GM18498 (cell line): ENCODE data around the gene COG3.

ENCODE experiments used
- ATAC-seq: cut with Tn5 transposase; IDR thresholded peaks from one replicate; pipeline ENCODE4 v1.9.1; 2021; ENCODE audit warnings: mild to moderate bottlenecking, moderate library complexity; ENCODE audit not compliant: unreplicated experiment

The COG3 gene

DNA sequence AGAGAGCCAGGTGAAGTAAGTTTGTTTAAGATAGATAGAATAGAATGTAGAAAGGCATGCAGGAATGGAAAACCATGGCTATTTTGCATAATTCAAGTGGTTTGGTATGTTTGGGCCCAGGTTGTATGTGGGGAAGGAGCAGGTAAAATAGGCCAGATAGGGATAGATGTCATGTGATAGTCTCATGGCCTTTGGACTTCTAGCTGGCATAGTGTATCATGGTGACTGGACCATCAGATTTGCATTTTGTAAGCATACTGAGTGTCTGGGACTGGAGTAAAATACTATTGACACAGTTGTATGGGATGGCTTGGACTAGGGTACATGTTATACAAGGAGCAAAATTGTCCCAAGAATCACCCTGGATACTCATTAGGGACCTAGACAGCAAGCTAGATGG is 38.9 kb downstream of the COG3 start:
- ATAC-seq = no peak

DNA sequence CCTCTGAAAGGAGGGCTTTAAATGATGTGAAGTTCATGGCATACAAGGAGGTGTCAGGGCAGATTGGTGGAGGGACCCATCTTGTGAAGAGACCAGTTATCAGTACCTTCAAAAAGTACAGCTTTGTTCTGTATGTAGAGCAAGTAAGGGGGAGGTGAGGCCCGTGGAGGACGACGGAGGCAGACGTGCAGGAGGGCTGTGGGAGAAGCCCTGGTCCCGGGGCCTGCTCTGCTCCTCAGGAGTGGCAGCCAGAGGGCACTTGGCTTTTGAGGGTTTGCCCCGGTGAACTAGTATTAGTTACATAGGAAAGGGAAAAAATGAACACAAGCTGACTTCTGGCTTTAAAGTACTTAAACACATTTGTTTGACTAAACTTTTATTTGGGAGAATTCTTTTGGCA is 42.1 kb downstream of the COG3 start:
- ATAC-seq = no peak

DNA sequence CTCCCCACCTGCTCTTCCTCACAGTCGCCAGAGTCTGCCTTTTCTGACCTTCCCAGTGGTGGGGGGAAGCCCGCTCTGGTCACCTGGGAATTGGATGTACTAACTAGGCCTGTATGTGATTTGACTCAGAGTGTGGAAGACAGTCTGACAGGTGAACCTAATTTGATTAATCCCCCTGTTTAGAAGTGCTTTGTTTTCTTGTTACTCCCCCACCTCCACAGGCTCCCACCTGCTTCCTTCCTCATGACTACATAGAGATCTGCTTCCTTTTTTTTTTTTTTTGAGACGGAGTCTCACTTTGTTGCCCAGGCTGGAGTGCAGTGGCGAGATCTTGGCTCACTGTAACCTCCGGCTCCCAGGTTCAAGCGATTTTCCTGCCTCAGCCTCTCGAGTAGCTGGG is 44.0 kb downstream of the COG3 start:
- ATAC-seq = no peak

DNA sequence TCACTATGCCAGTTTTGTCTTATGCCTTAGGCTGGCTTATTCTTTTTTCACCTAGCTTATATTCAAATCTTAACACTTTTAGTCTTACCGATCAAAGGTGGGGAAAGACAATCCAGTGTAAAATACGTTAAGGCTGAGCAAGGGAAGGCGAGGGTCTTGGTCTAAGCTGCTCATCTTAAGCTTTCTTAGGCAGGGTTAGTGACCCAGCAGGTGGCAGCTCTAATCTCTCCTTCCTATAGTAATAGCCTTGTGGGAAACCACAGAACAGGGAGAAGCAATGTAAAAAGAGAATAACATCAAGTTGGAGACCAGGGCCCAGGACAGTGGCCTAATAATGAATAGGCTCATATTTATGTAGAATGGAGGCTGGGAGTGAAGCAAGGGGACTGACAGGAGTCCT is 45.9 kb downstream of the COG3 start:
- ATAC-seq = no peak

DNA sequence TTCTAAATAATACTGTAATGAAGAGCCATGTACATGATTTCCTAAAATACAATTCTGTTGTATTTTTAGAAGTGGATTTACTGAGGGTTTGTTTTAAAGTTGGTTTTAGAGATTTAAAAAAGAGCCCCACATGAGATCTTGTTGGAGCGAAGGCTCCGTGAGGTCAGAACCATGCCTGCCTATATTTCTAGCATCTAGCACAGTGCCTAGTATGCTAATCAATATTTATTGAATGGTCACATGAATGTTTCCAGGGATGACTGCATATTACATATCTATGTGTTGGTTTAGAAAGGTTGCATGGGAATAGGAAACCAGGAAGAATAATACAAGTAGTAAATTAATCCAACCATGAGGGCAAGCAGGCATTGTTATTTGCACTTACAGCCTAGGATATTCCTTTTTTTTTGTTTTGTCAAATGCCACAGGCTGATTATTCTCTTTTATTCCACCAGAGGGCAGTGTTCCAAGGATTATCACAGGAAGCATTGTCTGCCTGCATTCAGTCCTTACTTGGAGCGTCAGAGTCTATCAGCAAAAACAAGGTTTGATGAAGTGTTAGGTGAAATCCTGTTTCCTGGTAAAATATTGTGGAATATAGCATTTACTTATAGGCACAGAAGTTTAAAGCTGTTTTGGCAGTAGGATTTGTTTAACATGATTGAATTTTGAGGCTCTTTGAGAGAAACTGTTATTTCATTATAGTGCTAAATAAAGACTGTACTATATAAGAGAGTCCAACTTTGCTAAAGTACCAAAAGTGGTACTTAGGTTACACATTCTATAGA is 46.8 kb downstream of the COG3 start:
- ATAC-seq = peak; percentile 44

DNA sequence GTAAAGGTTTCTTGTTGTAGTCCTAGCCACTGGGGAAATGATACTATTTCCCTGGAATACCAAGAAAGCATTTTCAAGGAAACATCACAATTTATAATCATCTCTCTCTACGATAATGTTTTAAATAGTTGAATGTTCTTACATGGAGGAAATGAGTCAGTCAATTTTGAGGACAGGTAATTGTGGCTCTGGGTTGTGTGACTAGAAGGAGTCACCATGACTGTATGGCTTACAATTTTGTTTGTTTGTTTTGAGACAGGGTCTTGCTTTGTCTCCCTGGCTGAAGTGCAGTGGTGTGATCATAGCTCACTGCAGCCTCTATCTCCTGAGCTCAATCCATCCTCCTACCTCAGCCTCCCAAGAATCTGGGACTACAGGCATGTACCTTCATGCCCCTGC is 47.4 kb downstream of the COG3 start:
- no peak for ATAC-seq

DNA sequence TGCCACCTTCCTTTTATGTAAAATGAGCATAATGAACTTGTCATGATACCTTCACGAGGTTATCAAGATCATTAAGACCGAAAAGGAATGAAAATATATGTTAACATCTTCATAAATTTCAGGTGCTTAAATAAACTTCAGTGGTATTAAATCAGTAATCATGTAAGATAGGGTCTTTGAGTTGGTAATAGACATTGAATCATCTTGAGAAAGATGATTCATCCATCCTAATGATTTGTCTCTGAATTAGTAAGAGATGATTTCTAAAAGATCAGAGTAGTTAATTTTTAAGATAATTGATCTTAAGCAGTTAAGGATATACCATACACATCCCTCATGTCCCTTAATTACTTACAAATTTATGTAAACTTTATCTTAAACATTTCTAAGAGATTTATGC is 52.0 kb downstream of the COG3 start:
- ATAC-seq = no peak

DNA sequence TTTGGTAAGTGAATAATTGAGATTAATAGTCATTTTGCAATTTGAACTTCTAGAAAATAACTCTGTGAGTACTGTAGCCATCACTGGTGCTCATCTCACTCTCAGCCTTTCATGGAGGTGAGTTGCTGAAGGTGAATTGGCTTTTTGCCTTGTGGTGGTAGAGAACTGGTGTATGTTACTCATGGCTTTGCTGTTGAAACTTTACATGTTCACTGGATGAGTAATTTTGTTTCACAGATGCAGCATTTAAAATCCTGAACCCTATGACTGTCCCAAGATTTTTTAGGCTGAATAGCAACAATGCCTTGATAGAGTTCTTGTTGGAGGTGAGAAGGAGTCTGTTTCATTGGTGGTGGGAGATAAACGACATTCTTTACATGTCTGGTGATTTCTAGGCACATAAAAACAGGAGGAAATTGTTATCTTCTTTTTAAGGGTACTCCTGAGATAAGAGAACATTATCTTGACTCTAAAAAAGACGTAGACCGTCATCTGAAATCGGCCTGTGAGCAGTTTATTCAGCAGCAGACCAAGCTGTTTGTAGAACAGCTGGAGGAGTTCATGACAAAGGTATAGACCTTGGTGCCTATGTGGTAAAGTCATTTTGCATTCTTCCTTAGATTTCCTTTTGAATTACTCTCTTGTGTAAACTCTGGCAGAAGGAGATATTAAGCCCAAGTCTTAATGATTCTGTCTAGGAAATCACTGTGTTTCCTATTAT is 53.9 kb downstream of the COG3 start:
- no peak for ATAC-seq

DNA sequence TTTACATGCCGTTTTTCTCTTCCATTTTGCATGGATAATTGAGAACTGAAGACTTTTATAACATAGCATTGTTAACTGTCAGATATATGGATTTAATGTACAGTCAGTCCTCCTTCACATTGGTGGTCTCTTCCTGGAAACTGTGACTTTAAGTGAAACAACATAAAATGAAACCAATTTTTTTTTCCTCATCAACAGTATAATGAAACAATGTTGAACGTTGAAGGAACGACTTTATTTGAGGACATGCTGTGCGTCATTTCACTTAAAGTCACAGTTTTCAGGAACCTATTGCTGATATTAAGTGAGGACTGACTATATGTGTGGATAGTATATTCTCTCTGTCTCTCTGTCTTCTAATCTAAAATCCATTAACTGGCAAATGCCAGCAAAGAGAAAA is 54.8 kb downstream of the COG3 start:
- ATAC-seq = no peak

DNA sequence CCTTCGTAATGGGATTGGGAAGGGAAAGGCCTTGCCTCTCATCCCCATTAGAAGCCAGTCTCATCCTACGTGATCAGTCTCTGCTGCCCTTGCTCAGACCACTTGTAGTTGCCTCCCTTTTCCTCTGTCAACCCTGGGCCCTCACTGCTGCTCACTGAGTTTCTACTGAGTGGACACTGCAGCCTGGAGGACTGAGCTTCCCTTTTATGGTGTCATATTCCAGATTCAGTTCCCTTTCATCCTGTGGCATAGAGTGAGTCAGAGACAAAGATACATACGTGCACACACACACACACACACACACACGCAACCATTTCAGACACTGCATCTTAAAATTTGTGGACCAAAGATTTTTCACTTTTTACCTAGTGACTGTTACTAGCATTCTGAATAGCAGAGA is 56.6 kb downstream of the COG3 start:
- ATAC-seq = no peak

DNA sequence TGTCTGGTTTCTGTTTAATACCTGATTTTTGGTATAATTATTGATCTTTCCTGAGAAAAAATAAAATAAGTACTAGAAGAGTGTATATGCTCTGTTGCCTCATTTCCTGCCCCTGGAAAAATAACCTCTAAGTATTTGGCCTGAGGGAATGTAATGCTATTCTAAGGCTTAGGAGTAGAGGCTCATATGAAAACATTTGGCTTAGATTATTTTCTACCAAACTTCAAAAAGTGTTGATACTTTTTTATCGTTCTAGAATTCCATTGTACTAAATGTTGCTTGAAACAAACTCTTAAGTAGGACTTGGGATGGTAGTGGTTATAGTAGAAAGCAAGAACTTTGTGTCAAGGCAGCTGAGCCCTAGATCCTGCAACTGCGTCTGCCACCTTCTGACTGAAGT is 57.8 kb downstream of the COG3 start:
- ATAC-seq = no peak

DNA sequence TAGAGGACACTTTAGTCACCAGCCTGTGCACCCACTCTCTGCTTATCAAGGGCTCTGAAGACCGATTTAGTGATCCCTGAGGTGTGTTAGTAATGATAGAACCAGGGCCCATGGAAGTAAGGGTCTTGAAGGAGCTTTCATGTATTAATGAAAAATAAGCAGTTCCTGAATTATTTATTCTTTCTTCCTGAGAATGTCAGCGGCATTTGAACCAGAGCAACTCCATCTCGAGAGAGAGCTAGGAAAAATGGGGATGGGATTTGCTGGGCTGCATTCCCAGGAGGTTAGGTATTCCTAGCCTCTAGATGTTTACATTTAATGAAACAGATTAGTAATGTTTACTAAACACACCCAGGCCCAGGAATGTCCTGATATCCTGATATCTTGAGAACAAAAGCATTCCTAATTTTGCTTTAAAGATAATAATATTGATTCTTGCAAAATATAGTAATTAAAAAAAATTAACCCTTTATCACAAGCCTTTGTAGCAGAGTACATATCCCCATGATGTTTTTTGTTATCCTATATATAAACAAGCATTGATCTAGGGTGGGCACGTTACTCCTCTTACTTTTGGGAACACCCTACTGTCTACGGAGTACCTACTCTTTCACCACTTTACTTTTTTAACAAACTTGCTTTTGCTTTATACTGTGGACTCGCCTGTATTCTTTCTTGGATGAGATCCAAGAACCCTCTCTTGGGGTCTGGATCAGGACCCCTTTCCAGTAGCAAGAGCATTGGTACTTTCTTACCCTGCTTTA is 63.1 kb downstream of the COG3 start:
- no peak for ATAC-seq

DNA sequence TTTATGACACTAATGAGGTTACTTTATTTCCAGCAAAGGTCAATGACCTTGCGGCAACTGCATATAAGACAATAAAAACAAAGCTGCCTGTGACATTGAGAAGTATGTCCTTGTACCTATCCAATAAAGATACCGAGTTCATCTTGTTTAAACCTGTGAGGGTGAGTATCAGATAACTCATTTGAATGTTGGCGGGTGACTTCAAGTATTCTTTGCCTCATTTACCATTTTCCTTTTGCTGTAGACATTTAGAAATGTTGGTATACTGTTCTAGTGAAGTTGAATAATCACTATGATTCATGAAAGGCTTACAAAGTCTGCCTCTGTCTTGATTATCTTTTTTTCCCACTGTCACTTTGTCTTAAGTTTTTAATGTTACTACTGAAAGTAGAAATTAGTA is 65.0 kb downstream of the COG3 start:
- ATAC-seq = no peak

DNA sequence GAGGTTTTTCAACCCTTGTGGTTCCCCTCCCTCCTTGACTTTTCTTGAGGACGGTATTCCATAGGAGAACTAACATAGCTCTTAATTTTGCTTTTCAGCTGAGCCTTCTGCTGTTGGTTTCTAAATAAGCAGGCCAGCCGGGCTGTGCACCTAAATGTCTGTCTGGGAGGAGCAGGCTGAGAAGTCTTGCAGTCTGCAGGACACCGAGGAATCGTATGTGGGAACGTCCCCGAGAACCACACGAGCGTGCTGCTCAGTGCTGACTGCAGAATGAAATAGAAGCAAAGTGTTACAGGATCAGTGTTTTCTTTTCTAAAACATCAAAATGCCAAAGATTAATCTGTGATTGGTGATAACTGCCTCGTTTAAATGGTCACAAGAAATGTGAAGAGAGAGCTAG is 69.9 kb downstream of the COG3 start:
- ATAC-seq = no peak

DNA sequence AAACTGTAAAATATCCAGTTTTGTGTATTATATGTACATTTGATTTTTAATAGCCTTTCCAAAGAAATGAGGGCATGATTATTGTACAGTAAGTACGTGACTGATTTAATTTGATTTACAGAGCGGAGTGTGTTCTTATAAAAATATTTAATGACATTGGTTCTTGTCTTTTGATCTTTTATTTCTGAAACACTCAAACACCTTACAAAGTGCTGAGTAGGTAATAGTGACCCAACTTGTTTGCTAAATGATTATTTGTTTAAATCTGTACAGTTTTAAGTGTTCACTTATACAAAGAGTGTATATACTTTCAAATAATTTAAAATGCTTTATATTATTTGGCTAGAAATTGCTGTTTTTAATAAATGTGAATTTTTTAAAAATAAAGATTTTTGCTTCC is 71.5 kb downstream of the COG3 start:
- ATAC-seq = no peak

DNA sequence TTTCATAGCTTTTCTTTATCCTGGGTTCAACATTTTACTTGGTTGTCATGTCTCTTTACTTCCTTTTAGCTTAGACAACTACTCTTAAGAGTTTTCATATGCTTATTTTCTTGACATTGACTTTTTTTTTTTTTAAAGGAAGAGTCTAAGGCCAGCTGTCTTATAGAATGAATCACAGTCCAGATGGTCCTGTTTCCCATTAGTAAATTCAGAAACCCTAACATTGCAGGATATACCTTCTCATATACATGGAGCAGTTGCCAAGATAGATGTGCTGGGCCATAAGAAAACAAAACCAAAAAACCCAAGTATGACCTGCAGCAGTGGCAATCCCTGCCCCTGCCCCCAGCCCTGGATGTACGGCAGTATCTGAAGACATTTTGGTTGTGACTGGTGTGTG is 72.8 kb downstream of the COG3 start:
- no peak for ATAC-seq

DNA sequence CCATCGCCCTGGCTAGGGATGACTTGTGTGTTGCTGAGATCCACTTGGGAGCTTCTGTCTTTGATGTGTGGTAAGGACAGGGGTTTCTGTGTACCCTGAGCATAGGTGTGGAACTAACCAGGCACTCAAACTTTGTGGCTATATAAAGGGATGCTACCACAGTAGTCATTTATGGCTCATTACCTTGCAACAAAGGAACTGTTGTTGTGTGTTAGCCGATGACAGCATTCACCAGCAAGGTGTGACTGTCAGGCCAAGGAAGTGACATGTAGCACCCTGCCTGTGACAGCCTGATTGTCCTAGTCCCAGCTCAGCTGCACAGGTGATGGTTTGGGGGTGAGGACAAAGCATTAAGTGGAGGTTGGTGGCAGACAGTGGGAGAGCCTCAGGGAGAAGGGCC is 73.6 kb downstream of the COG3 start:
- no peak for ATAC-seq

DNA sequence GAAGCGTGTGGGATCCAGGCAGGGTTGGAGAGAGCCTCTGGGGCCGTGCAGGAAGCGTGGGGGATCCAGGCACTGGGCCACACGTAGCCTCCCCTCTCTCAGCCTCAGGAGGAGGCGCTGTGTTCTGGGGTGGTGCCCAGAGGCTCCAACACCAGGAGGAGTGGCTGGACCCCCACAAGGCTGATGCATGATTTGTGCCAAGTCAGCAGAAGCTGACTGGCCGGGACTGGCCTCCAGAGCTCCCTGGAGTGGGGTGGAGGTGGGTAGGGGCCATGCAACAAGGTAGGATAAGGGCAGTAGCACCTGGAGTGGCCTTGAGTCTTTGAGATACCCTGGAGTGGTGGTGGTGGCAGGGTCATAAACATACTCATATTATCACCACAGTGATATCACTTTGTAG is 75.5 kb downstream of the COG3 start:
- ATAC-seq = no peak

DNA sequence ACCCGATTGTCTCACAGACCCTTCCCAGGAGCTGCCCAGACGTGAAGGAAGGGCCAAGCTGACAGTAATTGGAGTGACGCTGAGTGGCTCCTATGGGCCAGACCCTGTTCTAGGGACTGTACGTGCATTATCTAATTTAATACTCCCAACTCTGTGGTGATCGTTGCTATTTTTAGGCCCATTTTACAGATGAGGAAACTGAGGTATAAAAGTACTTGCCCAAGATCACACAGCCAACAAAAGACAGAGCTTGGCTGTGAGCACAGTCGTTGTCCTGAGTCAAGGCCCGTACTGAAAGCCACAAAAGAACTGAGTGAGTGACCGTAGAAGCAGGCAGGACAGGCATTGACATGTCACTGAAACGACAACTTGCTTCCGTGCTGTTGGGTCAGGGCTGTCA is 76.1 kb downstream of the COG3 start:
- no peak for ATAC-seq

DNA sequence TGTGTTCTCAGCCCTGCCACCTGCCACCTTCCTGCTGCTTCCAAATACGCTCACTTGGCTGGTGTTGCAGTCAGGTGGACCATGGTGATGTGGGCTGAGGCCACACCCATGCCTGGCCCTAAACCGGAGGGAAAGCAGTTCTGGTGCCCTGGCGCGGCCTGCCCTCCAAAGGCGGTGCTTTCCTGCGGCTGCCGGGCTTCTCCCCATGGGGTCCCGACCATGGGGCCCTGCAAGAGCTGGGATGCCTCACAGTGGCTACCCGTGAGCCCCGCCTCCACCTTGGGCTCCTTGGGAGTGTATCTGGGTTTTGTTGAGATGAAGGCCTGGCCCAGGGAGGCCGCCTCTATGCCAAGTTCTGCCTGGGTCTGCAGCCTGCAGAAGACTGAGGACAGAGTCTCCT is 77.1 kb downstream of the COG3 start:
- ATAC-seq = no peak

DNA sequence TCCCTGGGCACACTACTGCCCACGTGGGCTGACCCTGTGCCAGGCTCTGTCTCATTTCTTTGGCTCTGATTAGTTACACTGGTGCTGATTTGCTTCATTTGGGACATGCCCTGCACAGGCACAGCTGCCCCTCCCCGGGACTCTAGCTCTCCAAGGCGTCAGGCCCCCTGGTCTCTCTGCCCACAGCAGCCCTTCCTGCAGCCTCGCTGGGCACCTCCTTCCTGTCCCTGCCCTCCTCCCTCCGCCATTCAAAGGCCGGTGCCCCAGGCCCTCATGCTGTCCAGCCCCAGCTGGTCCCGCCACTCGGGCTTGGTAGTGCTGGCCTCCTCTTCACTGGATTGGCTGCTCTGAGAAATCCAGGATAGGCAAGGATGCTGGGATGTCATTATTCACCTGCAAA is 77.7 kb downstream of the COG3 start:
- no peak for ATAC-seq

DNA sequence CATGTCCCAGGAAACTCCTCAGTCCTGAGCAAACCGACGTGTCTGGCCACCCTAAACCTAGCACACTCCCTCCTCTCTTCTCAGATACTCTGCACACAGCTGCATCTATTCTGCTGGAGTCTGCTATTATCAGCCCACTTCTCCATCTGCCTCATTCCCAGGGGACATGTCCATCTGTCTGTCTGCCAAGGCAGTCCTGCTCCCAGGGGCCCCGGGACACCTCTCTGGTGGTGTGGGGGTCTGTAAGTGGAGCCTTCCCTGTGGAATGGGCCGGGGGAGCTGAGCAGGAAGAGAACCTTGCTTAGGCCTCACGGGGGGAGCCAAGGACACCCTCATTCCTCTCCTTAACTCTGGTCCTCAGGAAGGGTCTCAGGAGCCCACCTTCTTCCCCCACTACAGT is 78.1 kb downstream of the COG3 start:
- no peak for ATAC-seq
